Keratinocyte (primary cell): ENCODE results near the gene HIP1R. TPM values are rescaled to one million over a fixed set of nuclear protein-coding genes. Genes with fewer than 3 reads are reported as not detected.

Experiments used
- DNase-seq: peaks from one replicate; pipeline ENCODE4 v3.0.0-alpha.2; 2011; ENCODE audit warnings: low read depth, missing footprints, low spot score
- FAIRE-seq: peaks from 2 replicates; lab custom pipeline; 2011; peaks lifted over from hg19 to GRCh38; lab: Jason Lieb, UNC
- H2AFZ ChIP-seq: 2 replicates; pipeline ENCODE4 v1.6.0; 2012; ENCODE audit warnings: low read length, control low read depth, inconsistent platforms; ENCODE audit not compliant: control insufficient read depth
- H3K27ac ChIP-seq: 2 replicates; pipeline ENCODE4 v1.5.1; 2011; ENCODE audit warnings: low read length; ENCODE audit not compliant: control insufficient read depth, insufficient read depth
- H3K27me3 ChIP-seq: 3 replicates; pipeline ENCODE4 v1.6.0; 2011; ENCODE audit warnings: low read length; ENCODE audit not compliant: control insufficient read depth, insufficient read depth; ENCODE audit errors: extremely low read depth
- H3K36me3 ChIP-seq, 2 experiments: 2 replicates in 1 of 2; 3 replicates in 1 of 2; pipeline ENCODE4 v1.5.1; 2011; ENCODE audit warnings: low read length in 2 of 2, mild to moderate bottlenecking in 1 of 2; ENCODE audit not compliant: control insufficient read depth in 2 of 2, insufficient read depth in 2 of 2; ENCODE audit errors: extremely low read depth in 1 of 2
- H3K4me1 ChIP-seq: 3 replicates; pipeline ENCODE4 v1.5.1; 2011; ENCODE audit warnings: low read length; ENCODE audit not compliant: control insufficient read depth, insufficient read depth; ENCODE audit errors: extremely low read depth
- H3K4me2 ChIP-seq: 3 replicates; pipeline ENCODE4 v1.6.0; 2011; ENCODE audit warnings: low read depth, low read length; ENCODE audit not compliant: control insufficient read depth, insufficient read depth; ENCODE audit errors: extremely low read depth
- H3K4me3 ChIP-seq, 3 experiments: fragments of 200-600 bp in 1 of 3; sonication (generic) in 1 of 3; 2 replicates in 2 of 3; 3 replicates in 1 of 3; pipeline ENCODE4 v1.5.1; 2011 to 2016; ENCODE audit warnings: low read length in 3 of 3, mild to moderate bottlenecking in 3 of 3, control low read depth in 2 of 3, inconsistent platforms in 1 of 3, low read depth in 1 of 3, mixed read lengths in 1 of 3, mixed run types in 1 of 3, moderate library complexity in 1 of 3; ENCODE audit not compliant: control insufficient read depth in 2 of 3, insufficient read depth in 2 of 3; ENCODE audit errors: extremely low read depth in 1 of 3
- H3K79me2 ChIP-seq: 2 replicates; pipeline ENCODE4 v1.6.0; 2012; ENCODE audit warnings: low read length; ENCODE audit not compliant: control insufficient read depth, insufficient read depth
- H3K9ac ChIP-seq: 3 replicates; pipeline ENCODE4 v1.6.0; 2011; ENCODE audit warnings: low read length; ENCODE audit not compliant: control insufficient read depth, insufficient read depth; ENCODE audit errors: extremely low read depth
- H3K9me1 ChIP-seq: 3 replicates; pipeline ENCODE4 v1.6.0; 2011; ENCODE audit warnings: low read length; ENCODE audit not compliant: control insufficient read depth, insufficient read depth; ENCODE audit errors: extremely low read depth
- H3K9me3 ChIP-seq: 2 replicates; pipeline ENCODE4 v1.5.1; 2012; ENCODE audit warnings: low read depth, low read length; ENCODE audit not compliant: control insufficient read depth
- H4K20me1 ChIP-seq: 3 replicates; pipeline ENCODE4 v1.6.0; 2011; ENCODE audit warnings: low read length; ENCODE audit not compliant: control insufficient read depth, insufficient read depth; ENCODE audit errors: extremely low read depth
- CTCF ChIP-seq, 3 experiments: IDR thresholded peaks in 1 of 3; conservative IDR thresholded peaks in 1 of 3; optimal IDR thresholded peaks in 1 of 3; 2 replicates in 2 of 3; 3 replicates in 1 of 3; pipeline versions ENCODE3 to v1.5.1; 2011; ENCODE audit warnings: low read length in 3 of 3, mild to moderate bottlenecking in 3 of 3, moderate library complexity in 2 of 3, control low read depth in 1 of 3, inconsistent platforms in 1 of 3; ENCODE audit not compliant: insufficient read depth in 2 of 3; ENCODE audit errors: extremely low read depth in 1 of 3
- EZH2 ChIP-seq: IDR thresholded peaks from one replicate; pipeline ENCODE4 v1.6.1; 2012; ENCODE audit warnings: inconsistent platforms, mild to moderate bottlenecking, low read length, moderate library complexity
- dilution Hi-C: fragments of 300-500 bp; cut with MboI; formaldehyde crosslinking; loops from one replicate; pipeline ENCODE4 v1.7.0; 2020; ENCODE audit warnings: low sequenced_read_pairs; ENCODE audit not compliant: extremely low pct_ligation_motif_present
- polyA plus RNA-seq, 5 experiments: library from polyadenylated mRNA; depleted of rRNA in 3 of 5; stranded (reverse) in 3 of 5; stranded (forward) in 1 of 5; unstranded in 1 of 5; fragments of >200 nt; gene quantifications; 1 replicate in 1 of 5; 2 replicates in 3 of 5; 3 replicates in 1 of 5; pipeline versions ENCODE4 v1.2.1 to v1.2.3, GENCODE V29; 2011 to 2012; ENCODE audit warnings: missing spikeins in 2 of 5, low read depth in 1 of 5, low replicate concordance in 1 of 5

Gene HIP1R
- polyA plus RNA-seq, 1 donor (not counting 4 experiments of a cell fraction or from before 2014, with no cell fraction given) = 23.0 TPM

DNA sequence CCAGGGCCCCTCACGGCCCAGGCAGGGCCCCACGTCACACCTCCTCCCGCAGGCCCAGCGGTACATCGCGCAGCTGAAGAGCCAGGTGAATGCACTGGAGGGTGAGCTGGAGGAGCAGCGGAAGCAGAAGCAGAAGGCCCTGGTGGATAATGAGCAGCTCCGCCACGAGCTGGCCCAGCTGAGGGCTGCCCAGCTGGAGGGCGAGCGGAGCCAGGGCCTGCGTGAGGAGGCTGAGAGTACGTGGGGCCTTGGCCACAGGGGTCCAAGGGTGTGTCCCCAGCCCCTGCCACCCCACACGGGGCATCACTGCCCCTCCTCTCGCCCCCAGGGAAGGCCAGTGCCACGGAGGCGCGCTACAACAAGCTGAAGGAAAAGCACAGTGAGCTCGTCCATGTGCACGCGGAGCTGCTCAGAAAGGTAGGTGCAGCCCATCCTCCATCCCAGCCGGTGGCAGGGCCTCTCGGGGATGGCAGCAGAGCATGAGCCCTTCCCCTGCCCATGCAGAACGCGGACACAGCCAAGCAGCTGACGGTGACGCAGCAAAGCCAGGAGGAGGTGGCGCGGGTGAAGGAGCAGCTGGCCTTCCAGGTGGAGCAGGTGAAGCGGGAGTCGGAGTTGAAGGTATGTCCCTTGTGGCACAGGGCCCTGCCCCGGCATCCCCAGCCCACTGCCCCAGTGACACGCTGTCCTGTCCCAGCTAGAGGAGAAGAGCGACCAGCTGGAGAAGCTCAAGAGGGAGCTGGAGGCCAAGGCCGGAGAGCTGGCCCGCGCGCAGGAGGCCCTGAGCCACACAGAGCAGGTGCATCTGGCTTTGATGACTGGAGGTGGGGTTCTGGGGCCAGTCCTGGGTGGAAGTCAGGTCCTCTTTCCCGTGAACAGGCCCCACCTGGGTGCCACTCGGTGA lies 20.9 kb downstream of the HIP1R start:
- peaks cover 18% of the 10 kb centered on the region for H3K4me1 ChIP-seq
- H2AFZ ChIP-seq = no peak overlapping the region
- no peaks in the 10 kb centered on the region for H3K9me3 ChIP-seq
- H3K27me3 ChIP-seq = no peaks in the 10 kb centered on the region
- no peaks in the 10 kb centered on the region for H4K20me1 ChIP-seq
- dilution Hi-C loops = no loop called here
- TF ChIP-seq CTCF (optimal IDR thresholded peaks at IDR 0.05 in 1 of 3, IDR thresholded peaks at IDR 0.05 in 1 of 3, conservative IDR thresholded peaks at IDR 0.05 in 1 of 3; ENCODE audit: extremely low read depth in 1 of 3, insufficient read depth in 2 of 3, low read length in 3 of 3) (no peak), EZH2 (no peak)
- no peaks in the 10 kb centered on the region for H3K79me2 ChIP-seq
- no peak overlapping the region for H3K27ac ChIP-seq
- peaks cover 6% of the 10 kb centered on the region for H3K9me1 ChIP-seq
- no peak for FAIRE-seq
- no peak overlapping the region for H3K9ac ChIP-seq
- H3K4me3 ChIP-seq = no peak overlapping the region
- no peak for DNase-seq
- peaks cover 17 to 25% of the 10 kb centered on the region in 2 experiments for H3K36me3 ChIP-seq
- H3K4me2 ChIP-seq = no peak overlapping the region

DNA sequence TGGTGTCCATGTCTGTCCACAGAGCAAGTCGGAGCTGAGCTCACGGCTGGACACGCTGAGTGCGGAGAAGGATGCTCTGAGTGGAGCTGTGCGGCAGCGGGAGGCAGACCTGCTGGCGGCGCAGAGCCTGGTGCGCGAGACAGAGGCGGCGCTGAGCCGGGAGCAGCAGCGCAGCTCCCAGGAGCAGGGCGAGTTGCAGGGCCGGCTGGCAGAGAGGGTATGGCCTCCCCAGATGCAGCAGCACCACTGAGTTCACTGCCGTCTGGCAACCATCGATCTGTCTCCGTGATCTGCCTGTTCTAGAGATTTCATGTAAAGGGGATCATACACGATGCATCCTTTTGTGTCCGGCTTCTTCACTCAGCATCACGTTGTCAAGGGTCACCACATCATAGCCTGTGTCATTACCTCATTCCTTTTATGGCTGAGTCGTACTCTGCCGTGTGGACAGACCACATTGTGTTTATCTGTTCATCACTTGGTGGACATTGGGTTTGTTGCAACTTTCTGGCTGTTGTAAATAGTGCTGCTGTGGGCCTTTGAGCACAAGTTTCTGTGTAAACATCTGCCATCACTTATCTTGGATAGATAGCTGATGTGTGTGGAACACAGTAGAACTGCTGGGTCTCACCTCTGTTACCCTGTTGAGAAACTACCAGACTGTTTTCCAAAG lies 21.9 kb downstream of the HIP1R start:
- no peak overlapping the region for H3K27ac ChIP-seq
- no peak overlapping the region for H3K4me2 ChIP-seq
- H3K9me1 ChIP-seq = peaks cover 4% of the 10 kb centered on the region
- TF ChIP-seq EZH2 (no peak), CTCF (optimal IDR thresholded peaks at IDR 0.05 in 1 of 3, IDR thresholded peaks at IDR 0.05 in 1 of 3, conservative IDR thresholded peaks at IDR 0.05 in 1 of 3; ENCODE audit: extremely low read depth in 1 of 3, insufficient read depth in 2 of 3, low read length in 3 of 3) (no peak)
- no peak overlapping the region for H3K4me3 ChIP-seq
- no peak overlapping the region for H3K9ac ChIP-seq
- no peaks in the 10 kb centered on the region for H4K20me1 ChIP-seq
- peaks cover 21 to 33% of the 10 kb centered on the region in 2 experiments for H3K36me3 ChIP-seq
- peaks cover 11% of the 10 kb centered on the region for H3K4me1 ChIP-seq
- no peaks in the 10 kb centered on the region for H3K27me3 ChIP-seq
- dilution Hi-C loops = no loop called here
- FAIRE-seq (no peak), DNase-seq (no peak)
- H3K9me3 ChIP-seq = no peaks in the 10 kb centered on the region
- H2AFZ ChIP-seq = no peak overlapping the region
- H3K79me2 ChIP-seq = no peaks in the 10 kb centered on the region
